PC-3 (cell line): ENCODE results near the gene TRMT112. TPM values are rescaled to one million over a fixed set of nuclear protein-coding genes. Genes with fewer than 3 reads are reported as not detected.

ENCODE experiments used
- ATAC-seq: fragments of 200-7000 bp; cut with Tn5 transposase; 2 replicates; pipeline ENCODE4 v1.9.1; 2020; ENCODE audit warnings: mild to moderate bottlenecking, moderate library complexity
- BruUV-seq: library from RNA; stranded (reverse); fragments of 400-500 nt; replicated peaks from 2 replicates; lab custom pipeline; 2021; lab: Mats Ljungman, UMichigan
- CTCF ChIA-PET: fragments of 300-600 bp; sonication (Branson Sonifier 250); formaldehyde crosslinking; loops from one replicate; lab custom pipeline; 2022; ENCODE audit warnings: antibody characterized with exemption; lab: Charles Lee
- POLR2A ChIA-PET: fragments of 300-600 bp; sonication (Branson Sonifier 250); formaldehyde crosslinking; loops from one replicate; lab custom pipeline; 2022; ENCODE audit warnings: antibody characterized with exemption; ENCODE audit not compliant: unreplicated experiment; lab: Charles Lee
- DNase-seq: peaks from one replicate; pipeline ENCODE4 v3.0.0-alpha.2; 2015
- H2AFZ ChIP-seq: fragments of 300-600 bp; sonication (generic); 2 replicates; pipeline ENCODE4 v1.6.0; 2016; ENCODE audit warnings: antibody characterized with exemption, low read length
- H3F3A ChIP-seq: fragments of 300-600 bp; sonication (generic); one replicate; pipeline ENCODE4 v1.6.0; 2017; ENCODE audit warnings: antibody characterized with exemption, low read length, control low read depth, mild to moderate bottlenecking; ENCODE audit not compliant: unreplicated experiment
- H3K27ac ChIP-seq: fragments of 300-600 bp; sonication (generic); 2 replicates; pipeline ENCODE4 v1.5.1; 2016; ENCODE audit warnings: mild to moderate bottlenecking, low read length
- H3K27me3 ChIP-seq: fragments of 300-600 bp; sonication (generic); 2 replicates; pipeline ENCODE4 v1.6.1; 2016; ENCODE audit warnings: low read length, mixed read lengths
- H3K36me3 ChIP-seq: fragments of 300-600 bp; sonication (generic); 2 replicates; pipeline ENCODE4 v1.6.1; 2016; ENCODE audit warnings: low read depth, mixed run types, low read length, mixed read lengths
- H3K4me1 ChIP-seq: fragments of 300-600 bp; sonication (generic); 2 replicates; pipeline ENCODE4 v1.5.1; 2016; ENCODE audit warnings: low read length; ENCODE audit not compliant: insufficient read depth
- H3K4me2 ChIP-seq: fragments of 300-600 bp; sonication (generic); 2 replicates; pipeline ENCODE4 v1.6.0; 2016; ENCODE audit warnings: low read length
- H3K4me3 ChIP-seq: fragments of 300-600 bp; sonication (generic); 2 replicates; pipeline ENCODE4 v1.5.1; 2016; ENCODE audit warnings: mild to moderate bottlenecking, low read length, mixed read lengths
- H3K79me2 ChIP-seq: fragments of 300-600 bp; sonication (generic); 2 replicates; pipeline ENCODE4 v1.6.1; 2017; ENCODE audit warnings: low read length, mixed read lengths
- H3K9ac ChIP-seq: fragments of 300-600 bp; sonication (generic); 2 replicates; pipeline ENCODE4 v1.6.0; 2016; ENCODE audit warnings: mild to moderate bottlenecking, low read length
- H3K9me2 ChIP-seq: fragments of 300-600 bp; sonication (generic); replicated peaks from 2 replicates; pipeline ENCODE4 v1.6.1; 2016; ENCODE audit warnings: mixed run types, low read length, mixed read lengths
- H3K9me3 ChIP-seq: fragments of 300-600 bp; sonication (generic); 2 replicates; pipeline ENCODE4 v1.6.1; 2016; ENCODE audit warnings: low read length, mixed read lengths
- H4K20me1 ChIP-seq: fragments of 300-600 bp; sonication (generic); 2 replicates; pipeline ENCODE4 v1.6.1; 2016; ENCODE audit warnings: low read length, mixed read lengths
- EZH2 ChIP-seq: fragments of 300-600 bp; sonication (generic); IDR thresholded peaks from one replicate; pipeline ENCODE4 v1.6.1; 2017; ENCODE audit warnings: antibody characterized with exemption, mild to moderate bottlenecking, low read length; ENCODE audit not compliant: unreplicated experiment
- EZH2phosphoT487 ChIP-seq: fragments of 300-600 bp; sonication (generic); IDR thresholded peaks from 2 replicates; pipeline ENCODE4 v1.6.1; 2018; ENCODE audit warnings: mild to moderate bottlenecking, antibody characterized with exemption, low read length, borderline replicate concordance
- intact Hi-C: fragments of 100-400 bp; cut with micrococcal nuclease; formaldehyde crosslinking; loops from 2 replicates; pipeline ENCODE4 v1.9.0; 2023
- total RNA-seq: library from RNA; depleted of rRNA; stranded (reverse); fragments of >200 nt; gene quantifications from 2 replicates; pipeline ENCODE4 v1.2.3, GENCODE V29; 2014
- TF ChIP-seq, protein P1 (sequence below): fragments of 300-600 bp; sonication (generic); conservative IDR thresholded peaks from 2 replicates; pipeline ENCODE4 v1.5.1; 2017; ENCODE audit warnings: antibody characterized with exemption, low read depth, mild to moderate bottlenecking, low read length

Gene TRMT112
- total RNA-seq, 1 experiment from 2014 or later = 812 TPM

DNA sequence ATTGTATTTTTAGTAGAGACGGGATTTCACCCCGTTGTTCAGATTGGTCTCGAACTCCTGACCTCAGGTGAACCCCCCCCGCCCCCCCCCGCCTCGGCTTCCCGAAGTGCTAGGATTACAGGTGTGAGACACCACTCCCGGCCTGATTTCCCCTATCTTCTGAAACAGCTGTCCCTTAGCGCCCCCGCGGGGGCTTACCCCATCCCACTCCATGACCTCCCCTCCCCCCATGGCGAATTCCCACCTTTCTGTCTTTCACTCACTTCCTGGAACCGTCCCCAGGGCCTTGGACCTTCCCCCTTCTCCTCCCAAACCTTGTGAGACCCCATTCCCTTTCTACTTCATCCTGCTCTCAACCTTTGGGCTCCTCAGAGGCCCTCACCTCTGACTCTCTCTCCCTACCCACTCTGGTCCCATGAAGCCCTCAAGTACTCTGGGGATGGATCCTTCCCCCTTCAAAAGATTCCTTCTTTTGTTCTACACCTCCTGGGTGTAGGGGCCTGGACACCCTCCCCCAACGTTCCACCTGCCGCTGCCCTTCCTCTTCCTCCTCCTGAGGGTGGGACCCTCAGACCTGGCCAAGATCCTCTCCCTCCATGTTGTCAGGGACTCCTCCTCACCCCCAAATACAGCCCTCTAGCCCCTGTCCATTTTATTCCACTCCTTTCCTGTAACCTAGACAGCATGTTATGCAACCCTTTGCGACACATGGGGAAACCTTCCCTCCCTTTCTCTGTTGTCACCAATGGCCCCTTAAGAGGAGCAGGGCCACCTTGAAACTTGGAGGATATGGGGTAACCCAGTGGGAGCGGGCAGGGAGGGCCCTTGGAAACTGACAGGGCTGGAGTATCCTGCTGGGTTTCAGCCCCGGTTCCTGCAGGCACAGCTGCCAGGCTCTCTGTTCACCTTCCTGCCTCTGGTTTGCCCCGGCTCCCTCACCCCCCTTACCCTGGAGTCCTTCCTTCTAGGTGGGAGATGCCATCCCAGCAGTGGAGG lies 1.7 kb upstream of the TRMT112 start:
- H3K36me3 ChIP-seq = peaks cover 14% of the 10 kb centered on the region
- no peaks in the 10 kb centered on the region for H3K9me2 ChIP-seq
- no peak for ATAC-seq
- ChIA-PET CTCF (interaction anchor here (0.6 to 3.0 kb wide), 4 partner anchors 13 to 38 kb away, joined by 3 to 78 read pairs (median 20); partner anchors contain the start of gene ESRRA), POLR2A (interaction anchor here (1.3 to 2.0 kb wide), 2 partner anchors 24 to 36 kb away, joined by 7 to 14 read pairs; no protein-coding TSS in a partner anchor)
- H3K4me1 ChIP-seq = peaks cover 28% of the 10 kb centered on the region
- peak overlapping the region; percentile 91 for H3K4me2 ChIP-seq
- peaks cover 49% of the 10 kb centered on the region for H3K79me2 ChIP-seq
- H3K9ac ChIP-seq = peak overlapping the region; percentile 93
- no peak for DNase-seq
- no TSS peak for BruUV-seq
- H3K4me3 ChIP-seq = peak overlapping the region; percentile 83
- TF ChIP-seq EZH2 (no peak), EZH2phosphoT487 (no peak)
- TF ChIP-seq, protein P1, sequence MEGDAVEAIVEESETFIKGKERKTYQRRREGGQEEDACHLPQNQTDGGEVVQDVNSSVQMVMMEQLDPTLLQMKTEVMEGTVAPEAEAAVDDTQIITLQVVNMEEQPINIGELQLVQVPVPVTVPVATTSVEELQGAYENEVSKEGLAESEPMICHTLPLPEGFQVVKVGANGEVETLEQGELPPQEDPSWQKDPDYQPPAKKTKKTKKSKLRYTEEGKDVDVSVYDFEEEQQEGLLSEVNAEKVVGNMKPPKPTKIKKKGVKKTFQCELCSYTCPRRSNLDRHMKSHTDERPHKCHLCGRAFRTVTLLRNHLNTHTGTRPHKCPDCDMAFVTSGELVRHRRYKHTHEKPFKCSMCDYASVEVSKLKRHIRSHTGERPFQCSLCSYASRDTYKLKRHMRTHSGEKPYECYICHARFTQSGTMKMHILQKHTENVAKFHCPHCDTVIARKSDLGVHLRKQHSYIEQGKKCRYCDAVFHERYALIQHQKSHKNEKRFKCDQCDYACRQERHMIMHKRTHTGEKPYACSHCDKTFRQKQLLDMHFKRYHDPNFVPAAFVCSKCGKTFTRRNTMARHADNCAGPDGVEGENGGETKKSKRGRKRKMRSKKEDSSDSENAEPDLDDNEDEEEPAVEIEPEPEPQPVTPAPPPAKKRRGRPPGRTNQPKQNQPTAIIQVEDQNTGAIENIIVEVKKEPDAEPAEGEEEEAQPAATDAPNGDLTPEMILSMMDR = no peak
- H2AFZ ChIP-seq = peak overlapping the region; percentile 82; the same call in 1 of the 2 replicates
- H3F3A ChIP-seq = peaks cover 7% of the 10 kb centered on the region
- intact Hi-C loops = loop anchor here (1.0 kb wide), 2 partner anchors 10 to 36 kb away; no protein-coding TSS in a partner anchor
- no peaks in the 10 kb centered on the region for H3K27me3 ChIP-seq
- no peak overlapping the region; the same call in 1 of the 2 replicates for H3K27ac ChIP-seq
- no peaks in the 10 kb centered on the region for H4K20me1 ChIP-seq
- no peaks in the 10 kb centered on the region for H3K9me3 ChIP-seq

DNA sequence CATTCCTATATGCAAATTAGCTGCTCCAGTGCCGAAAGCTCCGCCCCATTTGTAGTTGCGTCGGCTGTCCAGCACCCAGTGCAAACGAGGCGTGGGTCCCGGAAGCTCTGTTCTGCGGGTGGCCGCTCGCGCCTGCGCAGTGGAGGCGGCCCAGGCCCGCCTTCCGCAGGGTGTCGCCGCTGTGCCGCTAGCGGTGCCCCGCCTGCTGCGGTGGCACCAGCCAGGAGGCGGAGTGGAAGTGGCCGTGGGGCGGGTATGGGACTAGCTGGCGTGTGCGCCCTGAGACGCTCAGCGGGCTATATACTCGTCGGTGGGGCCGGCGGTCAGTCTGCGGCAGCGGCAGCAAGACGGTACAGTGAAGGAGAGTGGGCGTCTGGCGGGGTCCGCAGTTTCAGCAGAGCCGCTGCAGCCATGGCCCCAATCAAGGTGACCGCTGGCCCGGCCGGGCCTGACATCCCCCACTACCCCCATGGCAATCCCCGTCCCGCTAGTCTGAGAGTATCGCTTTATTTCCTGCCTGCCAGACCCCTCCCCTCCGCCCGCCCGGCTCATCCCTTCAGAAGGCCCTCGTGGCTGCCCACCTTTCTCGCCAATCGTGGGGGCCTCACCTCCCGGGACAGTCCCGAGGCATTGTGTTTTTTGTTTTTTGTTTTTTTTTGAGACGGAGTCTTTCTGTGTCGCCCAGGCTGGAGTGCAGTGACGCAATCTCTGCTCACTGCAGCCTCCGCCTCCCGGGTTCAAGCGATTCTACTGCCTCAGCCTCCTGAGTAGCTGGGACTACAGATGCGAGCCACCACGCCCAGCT lies 804 bp upstream of the TRMT112 start, which contains the start of gene PRDX5:
Gene PRDX5, plus strand, starts transcription at position 161 of the 805 bp plus-strand sequence. Its CDS starts 95 bp downstream, at position 256.
- peaks cover 28% of the 10 kb centered on the region for H3K4me1 ChIP-seq
- peaks cover 49% of the 10 kb centered on the region for H3K79me2 ChIP-seq
- DNase-seq (peak; percentile 99), ATAC-seq (peak; percentile 76)
- peak within 1 kb of the TSS; percentile 82 for H2AFZ ChIP-seq
- H3K9me3 ChIP-seq = no peaks in the 10 kb centered on the region
- no peaks in the 10 kb centered on the region for H3K27me3 ChIP-seq
- H4K20me1 ChIP-seq = no peaks in the 10 kb centered on the region
- H3K27ac ChIP-seq = peak within 1 kb of the TSS; percentile 94
- intact Hi-C loops = loop anchor here (1.0 to 2.0 kb wide), 4 partner anchors 11 to 37 kb away; partner anchors contain the start of gene ESRRA
- H3K4me2 ChIP-seq = peak within 1 kb of the TSS; percentile 91
- peak within 1 kb of the TSS; percentile 93 for H3K9ac ChIP-seq
- peak within 1 kb of the TSS; percentile 83 for H3K4me3 ChIP-seq
- TSS peak; percentile 45 for BruUV-seq
- ChIA-PET POLR2A (interaction anchor here (0.5 to 2.0 kb wide), 19 partner anchors 9 to 1461 kb away, joined by 3 to 30 read pairs (median 5); partner anchors contain the start of genes ESRRA, FKBP2 and SF1), CTCF (interaction anchor here (0.5 to 3.0 kb wide), 23 partner anchors 9 to 379 kb away, joined by 3 to 106 read pairs (median 5); partner anchors contain the start of genes ESRRA and NAA40)
- no peaks in the 10 kb centered on the region for H3K9me2 ChIP-seq
- H3K36me3 ChIP-seq = peaks cover 14% of the 10 kb centered on the region
- peaks cover 7% of the 10 kb centered on the region for H3F3A ChIP-seq
- no peak for TF ChIP-seq EZH2
- TF ChIP-seq, protein P1 = peak; percentile 60
